H9 (cell line): ENCODE results near the gene SERPINH1. TPM values are rescaled to one million over a fixed set of nuclear protein-coding genes. Genes with fewer than 3 reads are reported as not detected.
A peak's percentile ranks its signal among the peaks of the same experiment; 100 is the strongest.

Experiments used
- DNase-seq: peaks from one replicate; pipeline ENCODE4 v3.0.0-alpha.2; 2017
- H2AFZ ChIP-seq: one replicate; pipeline ENCODE4 v1.6.1; 2013; ENCODE audit warnings: mild to moderate bottlenecking, low read length, control low read depth, moderate library complexity
- H2AK5ac ChIP-seq: 2 replicates; pipeline ENCODE4 v1.6.1; 2013; ENCODE audit warnings: low read length, control low read depth, mixed read lengths; ENCODE audit not compliant: insufficient read length
- H2BK120ac ChIP-seq: one replicate; pipeline ENCODE4 v1.6.1; 2013; ENCODE audit warnings: low read depth, mild to moderate bottlenecking, low read length, control low read depth, inconsistent platforms; ENCODE audit not compliant: poor library complexity, severe bottlenecking
- H2BK12ac ChIP-seq: 2 replicates; pipeline ENCODE4 v1.6.1; 2013; ENCODE audit warnings: low read length, control low read depth, mixed read lengths, low read depth; ENCODE audit not compliant: insufficient read length
- H2BK15ac ChIP-seq: 2 replicates; pipeline ENCODE4 v1.6.1; 2013; ENCODE audit warnings: low read depth, low read length, control low read depth
- H2BK20ac ChIP-seq: one replicate; pipeline ENCODE4 v1.6.1; 2013; ENCODE audit warnings: low read depth, mild to moderate bottlenecking, low read length, control low read depth, inconsistent platforms; ENCODE audit not compliant: poor library complexity, severe bottlenecking
- H2BK5ac ChIP-seq: 2 replicates; pipeline ENCODE4 v1.6.1; 2013; ENCODE audit warnings: low read length, control low read depth, mixed read lengths; ENCODE audit not compliant: insufficient read length
- H3K14ac ChIP-seq: 2 replicates; pipeline ENCODE4 v1.6.1; 2013; ENCODE audit warnings: low read length, control low read depth; ENCODE audit not compliant: insufficient read depth
- H3K18ac ChIP-seq: 2 replicates; pipeline ENCODE4 v1.6.1; 2013; ENCODE audit warnings: low read depth, mild to moderate bottlenecking, mixed read lengths, low read length, control low read depth; ENCODE audit not compliant: insufficient read length
- H3K23ac ChIP-seq: 2 replicates; pipeline ENCODE4 v1.6.1; 2013; ENCODE audit warnings: low read length, control low read depth, mixed read lengths, low read depth; ENCODE audit not compliant: insufficient read length
- H3K23me2 ChIP-seq: 2 replicates; pipeline ENCODE4 v1.6.1; 2013; ENCODE audit warnings: low read depth, mild to moderate bottlenecking, mixed read lengths, low read length, control low read depth; ENCODE audit not compliant: insufficient read length, poor library complexity, severe bottlenecking
- H3K27ac ChIP-seq: 2 replicates; pipeline ENCODE4 v1.5.1; 2013; ENCODE audit warnings: low read length, control low read depth, mixed read lengths, low read depth; ENCODE audit not compliant: insufficient read length
- H3K27me3 ChIP-seq: 2 replicates; pipeline ENCODE4 v1.6.1; 2013; ENCODE audit warnings: low read length, control low read depth, inconsistent platforms; ENCODE audit not compliant: insufficient read depth
- H3K4ac ChIP-seq: 2 replicates; pipeline ENCODE4 v1.6.1; 2013; ENCODE audit warnings: low read depth, mild to moderate bottlenecking, control low read depth, inconsistent platforms, low read length, moderate library complexity
- H3K4me1 ChIP-seq: 2 replicates; pipeline ENCODE4 v1.6.1; 2013; ENCODE audit warnings: low read length, control low read depth, inconsistent platforms; ENCODE audit not compliant: insufficient read depth
- H3K4me2 ChIP-seq: 2 replicates; pipeline ENCODE4 v1.6.1; 2013; ENCODE audit warnings: low read length, control low read depth, mixed read lengths; ENCODE audit not compliant: insufficient read length, insufficient read depth
- H3K56ac ChIP-seq: 2 replicates; pipeline ENCODE4 v1.6.1; 2013; ENCODE audit warnings: low read depth, mild to moderate bottlenecking, mixed read lengths, low read length, control low read depth; ENCODE audit not compliant: insufficient read length
- H3K79me1 ChIP-seq: 2 replicates; pipeline ENCODE4 v1.6.1; 2013; ENCODE audit warnings: low read depth, mild to moderate bottlenecking, moderate library complexity, low read length, control low read depth, inconsistent platforms; ENCODE audit not compliant: insufficient read depth, poor library complexity, severe bottlenecking
- H3K79me2 ChIP-seq: 2 replicates; pipeline ENCODE4 v1.6.1; 2013; ENCODE audit warnings: low read length, control low read depth, inconsistent platforms; ENCODE audit not compliant: insufficient read depth
- H3K9ac ChIP-seq: 2 replicates; pipeline ENCODE4 v1.6.1; 2013; ENCODE audit warnings: low read length, control low read depth, mixed read lengths; ENCODE audit not compliant: insufficient read length; ENCODE audit errors: extremely low read depth
- H3K9me3 ChIP-seq: one replicate; pipeline ENCODE4 v1.6.1; 2013; ENCODE audit warnings: low read depth, low read length, inconsistent platforms; ENCODE audit not compliant: control insufficient read depth
- H3T11ph ChIP-seq: one replicate; pipeline ENCODE4 v1.6.1; 2013; ENCODE audit warnings: mild to moderate bottlenecking, low read length, control low read depth, inconsistent platforms
- H4K20me1 ChIP-seq: one replicate; pipeline ENCODE4 v1.6.1; 2013; ENCODE audit not compliant: control insufficient read depth, insufficient read length, insufficient read depth
- H4K5ac ChIP-seq: 2 replicates; pipeline ENCODE4 v1.6.1; 2013; ENCODE audit warnings: low read depth, mild to moderate bottlenecking, mixed read lengths, low read length, control low read depth; ENCODE audit not compliant: insufficient read length
- H4K8ac ChIP-seq: replicated peaks from 2 replicates; pipeline ENCODE4 v1.6.1; 2013; ENCODE audit warnings: low read length, control low read depth, mixed read lengths, low read depth; ENCODE audit not compliant: insufficient read length
- H4K91ac ChIP-seq: 2 replicates; pipeline ENCODE4 v1.6.1; 2013; ENCODE audit warnings: low read depth, mild to moderate bottlenecking, moderate library complexity, mixed read lengths, low read length, control low read depth; ENCODE audit not compliant: insufficient read length
- H3K27ac Mint-ChIP-seq, 3 experiments: 2 replicates in 2 of 3; 3 replicates in 1 of 3; pipeline ENCODE4 v1.8.0; 2020 to 2021; ENCODE audit warnings: mixed read lengths in 3 of 3, mild to moderate bottlenecking in 1 of 3, moderate library complexity in 1 of 3
- H3K27me3 Mint-ChIP-seq: 2 replicates; pipeline ENCODE4 v1.8.0; 2021; ENCODE audit warnings: low read depth, mild to moderate bottlenecking, moderate library complexity, mixed read lengths
- H3K36me3 Mint-ChIP-seq, 3 experiments: 2 replicates in 2 of 3; 3 replicates in 1 of 3; pipeline ENCODE4 v1.8.0; 2020 to 2021; ENCODE audit warnings: low read depth in 3 of 3, mixed read lengths in 3 of 3; ENCODE audit not compliant: insufficient read depth in 1 of 3
- H3K4me1 Mint-ChIP-seq, 2 experiments: 2 replicates each; pipeline ENCODE4 v1.8.0; 2020; ENCODE audit warnings: mixed read lengths in 2 of 2
- H3K4me3 Mint-ChIP-seq, 2 experiments: 2 replicates in 1 of 2; 3 replicates in 1 of 2; pipeline ENCODE4 v1.8.0; 2020 to 2021; ENCODE audit warnings: mild to moderate bottlenecking in 2 of 2, mixed read lengths in 2 of 2, moderate library complexity in 1 of 2
- H3K9me3 Mint-ChIP-seq, 2 experiments: 2 replicates in 1 of 2; 3 replicates in 1 of 2; pipeline ENCODE4 v1.8.0; 2020; ENCODE audit warnings: mild to moderate bottlenecking in 2 of 2, mixed read lengths in 2 of 2, moderate library complexity in 1 of 2
- WGBS: extraction: QIAGEN DNeasy Blood & Tissue Kit; methylation state at CpG from one replicate; pipeline ENCODE4 v1.1.7; 2013; ENCODE audit warnings: missing lambda C conversion rate, low lambda C conversion rate, mixed read lengths; ENCODE audit not compliant: insufficient read length; ENCODE audit errors: extremely low coverage; 5-methylcytosine and 5-hydroxymethylcytosine counted together
- total RNA-seq: library from RNA; stranded (reverse); gene quantifications from 2 replicates; pipeline ENCODE4 v1.2.1, GENCODE V29; 2021
- TF ChIP-seq, protein P1 (sequence below): fragments of 200-600 bp; sonication (generic); conservative IDR thresholded peaks from 3 replicates; pipeline ENCODE4 v1.8.0; 2021; ENCODE audit warnings: antibody characterized with exemption, mild to moderate bottlenecking

The SERPINH1 gene
- total RNA-seq, 1 experiment from 2014 or later, result 253 TPM

DNA sequence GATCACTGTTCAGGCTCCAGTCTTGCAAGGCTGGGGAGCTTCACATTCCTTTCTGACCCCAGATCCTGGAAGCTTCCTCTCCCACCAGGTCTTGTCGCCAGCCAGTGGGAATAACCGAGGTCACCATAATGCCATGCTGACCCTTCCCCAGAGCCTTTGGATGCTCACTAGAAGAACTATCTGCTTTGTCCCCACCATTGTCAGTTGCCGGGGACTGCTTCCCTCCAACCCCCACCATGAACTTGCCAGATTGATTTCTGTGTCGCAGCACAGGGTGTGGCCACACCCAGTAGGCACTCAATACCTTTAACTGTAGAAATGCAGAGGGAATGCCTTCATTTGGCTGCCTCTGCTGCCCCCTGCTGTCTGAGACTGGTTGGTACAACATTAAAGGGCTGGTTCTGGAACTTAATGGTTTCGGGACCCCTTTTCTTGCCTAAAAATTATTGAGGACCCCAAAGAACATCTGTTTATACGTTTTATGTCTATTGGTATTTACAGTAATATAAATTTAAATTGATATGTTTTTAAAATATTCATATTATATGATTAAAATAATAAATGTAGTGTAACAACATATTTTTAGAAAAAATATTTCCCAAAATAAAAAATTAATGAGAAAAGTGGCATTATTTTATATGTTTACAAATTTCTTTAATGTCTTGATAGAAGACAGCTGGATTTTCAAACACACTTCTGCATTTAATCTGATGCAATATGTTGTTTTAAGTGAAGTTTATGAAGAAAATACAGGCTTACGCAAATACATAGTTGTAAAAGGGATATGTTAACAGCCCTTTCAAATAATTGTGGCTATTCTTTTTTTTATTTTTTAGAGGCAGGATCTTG is 29.6 kb upstream of the SERPINH1 start:
- Histone ChIP-seq H2BK20ac (no peak overlapping the region), H3K27ac (no peak overlapping the region), H3K14ac (no peak overlapping the region), H4K8ac (no peak overlapping the region), H2BK12ac (no peak overlapping the region), H3K4me2 (peak overlapping the region; percentile 18), H3K9me3 (no peaks in the 10 kb centered on the region), H4K91ac (no peak overlapping the region), H3K4me1 (no peaks in the 10 kb centered on the region), H3K56ac (no peak overlapping the region), H2AFZ (no peak overlapping the region), H3K9ac (no peak overlapping the region), H3K27me3 (no peaks in the 10 kb centered on the region), H3K23me2 (no peaks in the 10 kb centered on the region), H2BK15ac (no peak overlapping the region), H2BK5ac (no peak overlapping the region), H4K5ac (no peak overlapping the region), H3T11ph (no peak overlapping the region), H3K18ac (no peak overlapping the region), H2AK5ac (no peak overlapping the region), H3K79me2 (no peaks in the 10 kb centered on the region), H3K4ac (no peak overlapping the region), H4K20me1 (no peaks in the 10 kb centered on the region), H3K23ac (no peak overlapping the region), H3K79me1 (no peaks in the 10 kb centered on the region), H2BK120ac (no peak overlapping the region)
- TF ChIP-seq, protein P1, sequence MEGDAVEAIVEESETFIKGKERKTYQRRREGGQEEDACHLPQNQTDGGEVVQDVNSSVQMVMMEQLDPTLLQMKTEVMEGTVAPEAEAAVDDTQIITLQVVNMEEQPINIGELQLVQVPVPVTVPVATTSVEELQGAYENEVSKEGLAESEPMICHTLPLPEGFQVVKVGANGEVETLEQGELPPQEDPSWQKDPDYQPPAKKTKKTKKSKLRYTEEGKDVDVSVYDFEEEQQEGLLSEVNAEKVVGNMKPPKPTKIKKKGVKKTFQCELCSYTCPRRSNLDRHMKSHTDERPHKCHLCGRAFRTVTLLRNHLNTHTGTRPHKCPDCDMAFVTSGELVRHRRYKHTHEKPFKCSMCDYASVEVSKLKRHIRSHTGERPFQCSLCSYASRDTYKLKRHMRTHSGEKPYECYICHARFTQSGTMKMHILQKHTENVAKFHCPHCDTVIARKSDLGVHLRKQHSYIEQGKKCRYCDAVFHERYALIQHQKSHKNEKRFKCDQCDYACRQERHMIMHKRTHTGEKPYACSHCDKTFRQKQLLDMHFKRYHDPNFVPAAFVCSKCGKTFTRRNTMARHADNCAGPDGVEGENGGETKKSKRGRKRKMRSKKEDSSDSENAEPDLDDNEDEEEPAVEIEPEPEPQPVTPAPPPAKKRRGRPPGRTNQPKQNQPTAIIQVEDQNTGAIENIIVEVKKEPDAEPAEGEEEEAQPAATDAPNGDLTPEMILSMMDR, result peak; percentile 96
- H3K9me3 Mint-ChIP-seq, result no peaks in the 10 kb centered on the region
- peaks cover 11% of the 10 kb centered on the region for H3K27me3 Mint-ChIP-seq
- H3K4me1 Mint-ChIP-seq, result peaks cover 16 to 22% of the 10 kb centered on the region in 2 experiments
- DNase-seq, result peak; percentile 85
- H3K27ac Mint-ChIP-seq, result peak overlapping the region in 2 of 3 experiments; percentile 66 to 69; a peak in 2 of 7 replicates
- peak overlapping the region; percentile 40 to 71; a peak in 4 of 5 replicates for H3K4me3 Mint-ChIP-seq
- no peaks in the 10 kb centered on the region for H3K36me3 Mint-ChIP-seq
- no CpG with 5 or more reads among the region's 7 CpGs for WGBS
